NCI-H146 (cell line): ENCODE results near the gene TMEM191C.
"Not testable (repeated sequence)": the region's sequence is repeated elsewhere in the genome, so short reads cannot be mapped to it uniquely, and the experiment has no call there.

Experiments used
- DNase-seq: peaks from one replicate; lab custom pipeline; 2025; lab: John Stamatoyannopoulos, UW

The TMEM191C gene

GRCh38 chr22:21467337-21468193 is at the start of gene TMEM191C:
TMEM191C (plus strand) TSS chr22:21467387; CDS start chr22:21467460, 73 bp downstream.
- not testable (repeated sequence) for DNase-seq

GRCh38 chr22:21417853-21418252 is 49.3 kb upstream of the TMEM191C start:
- not testable (repeated sequence) for DNase-seq

GRCh38 chr22:21418974-21419638 is 48.1 kb upstream of the TMEM191C start:
- DNase-seq, result not testable (repeated sequence)

- DNase-seq, result not testable (repeated sequence)
Measured at GRCh38 chr22:21420180-21420763, 46.9 kb upstream of the TMEM191C start.

- not testable (repeated sequence) for DNase-seq
Measured at GRCh38 chr22:21424084-21424709, 43.0 kb upstream of the TMEM191C start.

- not testable (repeated sequence) for DNase-seq
Measured at GRCh38 chr22:21434378-21435233, 32.6 kb upstream of the TMEM191C start.

GRCh38 chr22:21435998-21436810 is 31.0 kb upstream of the TMEM191C start:
- not testable (repeated sequence) for DNase-seq

- not testable (repeated sequence) for DNase-seq
Measured at GRCh38 chr22:21438013-21438412, 29.2 kb upstream of the TMEM191C start.

- not testable (repeated sequence) for DNase-seq
Measured at GRCh38 chr22:21440018-21440636, 27.1 kb upstream of the TMEM191C start.

- DNase-seq, result not testable (repeated sequence)
Measured at GRCh38 chr22:21440676-21441075, 26.5 kb upstream of the TMEM191C start.

- DNase-seq, result not testable (repeated sequence)
Measured at GRCh38 chr22:21441170-21441569, 26.0 kb upstream of the TMEM191C start.

- not testable (repeated sequence) for DNase-seq
Measured at GRCh38 chr22:21442123-21442522, 25.1 kb upstream of the TMEM191C start.

GRCh38 chr22:21442646-21443045 is 24.5 kb upstream of the TMEM191C start:
- not testable (repeated sequence) for DNase-seq

- no peak for DNase-seq
Measured at GRCh38 chr22:21443057-21443734, 24.0 kb upstream of the TMEM191C start.

- no peak for DNase-seq
Measured at GRCh38 chr22:21443735-21444421, 23.3 kb upstream of the TMEM191C start.

GRCh38 chr22:21444701-21445436 is 22.3 kb upstream of the TMEM191C start:
- DNase-seq, result no peak

GRCh38 chr22:21445437-21446127 is 21.6 kb upstream of the TMEM191C start:
- no peak for DNase-seq
